GM11168 (cell line): Measurements from ENCODE around the gene RASSF5.

Source experiments
- in situ Hi-C: fragments of 300-500 bp; cut with MboI; formaldehyde crosslinking; loops from one replicate; pipeline ENCODE4 v1.12.0; 2022; ENCODE audit warnings: low sequenced_read_pairs; ENCODE audit not compliant: unreplicated experiment

Gene RASSF5

DNA sequence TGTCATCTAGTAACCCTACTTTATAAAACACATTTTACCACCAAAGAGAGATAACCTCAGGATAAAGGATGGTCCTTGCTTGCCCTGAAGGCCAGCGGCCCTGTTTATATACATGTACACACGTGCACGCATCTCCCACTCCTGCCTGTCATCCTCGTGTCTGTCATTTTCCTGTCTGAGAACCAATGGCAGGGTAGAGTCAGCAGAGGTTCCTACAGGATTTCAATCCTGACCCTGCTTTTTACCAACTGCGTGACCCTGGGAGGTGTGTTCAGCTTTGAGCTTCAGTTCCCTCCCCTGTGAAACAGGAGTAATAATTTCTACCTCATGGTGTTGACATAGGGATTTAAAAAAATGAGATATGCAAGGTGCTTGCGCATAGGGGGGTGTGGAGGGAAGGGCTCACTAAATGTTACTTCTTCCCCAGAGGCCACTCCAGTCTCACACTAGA lies 12.3 kb upstream of the RASSF5 start:
- in situ Hi-C loops = no loop called here

DNA sequence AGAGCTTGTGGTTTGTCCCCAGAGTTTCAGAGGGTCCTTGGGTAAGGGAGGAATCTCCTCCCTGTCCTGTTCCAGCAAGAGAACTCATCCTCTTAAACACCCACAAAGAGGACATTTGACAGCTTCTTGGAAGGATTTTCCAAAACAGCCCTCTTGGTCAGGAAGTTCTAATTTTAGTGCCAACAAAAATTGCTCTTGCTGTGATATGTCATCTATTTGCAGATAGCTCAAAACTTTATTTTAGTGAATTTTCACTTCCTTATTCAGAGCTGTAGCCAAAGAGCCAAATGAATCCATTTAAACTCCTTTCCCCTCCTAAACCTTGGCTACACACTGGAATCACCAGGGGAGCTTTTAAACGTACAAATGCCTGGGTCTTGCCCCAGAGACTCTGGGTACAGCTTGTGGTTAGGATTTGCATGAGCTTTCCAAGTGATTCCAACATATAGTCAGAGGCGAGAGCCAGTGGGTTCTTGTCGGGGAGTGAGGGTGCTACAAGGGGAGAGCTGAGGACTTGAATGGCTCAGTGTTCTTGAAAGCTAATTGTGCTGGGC lies 11.8 kb upstream of the RASSF5 start:
- in situ Hi-C loops = no loop called here

DNA sequence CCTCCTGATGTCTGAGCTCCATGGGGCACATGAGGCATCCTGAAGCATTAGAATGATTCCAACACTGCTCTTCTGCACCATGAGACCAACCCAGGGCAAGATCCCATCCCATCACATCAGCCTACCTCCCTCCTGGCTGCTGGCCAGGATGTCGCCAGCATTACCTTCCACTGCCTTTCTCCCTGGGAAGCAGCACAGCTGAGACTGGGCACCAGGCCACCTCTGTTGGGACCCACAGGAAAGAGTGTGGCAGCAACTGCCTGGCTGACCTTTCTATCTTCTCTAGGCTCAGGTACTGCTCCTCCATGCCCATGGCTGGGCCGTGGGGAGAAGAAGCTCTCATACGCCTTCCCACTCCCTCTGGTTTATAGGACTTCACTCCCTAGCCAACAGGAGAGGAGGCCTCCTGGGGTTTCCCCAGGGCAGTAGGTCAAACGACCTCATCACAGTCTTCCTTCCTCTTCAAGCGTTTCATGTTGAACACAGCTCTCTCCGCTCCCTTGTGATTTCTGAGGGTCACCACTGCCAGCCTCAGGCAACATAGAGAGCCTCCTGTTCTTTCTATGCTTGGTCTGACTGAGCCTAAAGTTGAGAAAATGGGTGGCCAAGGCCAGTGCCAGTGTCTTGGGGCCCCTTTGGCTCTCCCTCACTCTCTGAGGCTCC lies 11.1 kb upstream of the RASSF5 start:
- in situ Hi-C loops = no loop called here

GRCh38 chr1:206497363-206497762 lies 10.0 kb upstream of the RASSF5 start:
- in situ Hi-C loops = no loop called here

- in situ Hi-C loops = no loop called here
Observed at GRCh38 chr1:206497774-206498173, 9.6 kb upstream of the RASSF5 start.

GRCh38 chr1:206498685-206499084 lies 8.6 kb upstream of the RASSF5 start:
- in situ Hi-C loops = no loop called here

DNA sequence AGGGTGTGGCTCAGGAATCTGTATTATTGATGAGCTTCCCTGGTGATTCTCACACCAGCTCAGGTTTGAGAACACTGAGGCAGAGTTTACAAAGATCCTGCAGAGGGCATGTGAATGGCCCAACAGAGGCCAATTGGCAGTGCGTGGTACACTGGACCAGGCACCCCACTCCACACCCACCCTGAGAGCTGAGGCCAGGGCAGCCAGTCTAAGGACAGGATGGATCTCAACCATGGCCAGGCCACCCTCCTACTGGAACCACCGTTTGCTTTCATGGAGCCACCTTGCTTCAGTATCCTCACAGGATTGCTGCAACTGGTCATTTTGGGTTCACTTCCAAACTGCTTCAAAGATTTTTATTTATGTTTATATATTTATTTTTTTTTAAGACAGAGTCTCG lies 7.3 kb upstream of the RASSF5 start:
- in situ Hi-C loops = no loop called here

GRCh38 chr1:206501881-206502280 lies 5.5 kb upstream of the RASSF5 start:
- in situ Hi-C loops = no loop called here

GRCh38 chr1:206502403-206502802 lies 4.9 kb upstream of the RASSF5 start:
- in situ Hi-C loops = no loop called here

GRCh38 chr1:206502812-206503211 lies 4.5 kb upstream of the RASSF5 start:
- in situ Hi-C loops = no loop called here

GRCh38 chr1:206503591-206504362 lies 3.6 kb upstream of the RASSF5 start:
- in situ Hi-C loops = no loop called here

DNA sequence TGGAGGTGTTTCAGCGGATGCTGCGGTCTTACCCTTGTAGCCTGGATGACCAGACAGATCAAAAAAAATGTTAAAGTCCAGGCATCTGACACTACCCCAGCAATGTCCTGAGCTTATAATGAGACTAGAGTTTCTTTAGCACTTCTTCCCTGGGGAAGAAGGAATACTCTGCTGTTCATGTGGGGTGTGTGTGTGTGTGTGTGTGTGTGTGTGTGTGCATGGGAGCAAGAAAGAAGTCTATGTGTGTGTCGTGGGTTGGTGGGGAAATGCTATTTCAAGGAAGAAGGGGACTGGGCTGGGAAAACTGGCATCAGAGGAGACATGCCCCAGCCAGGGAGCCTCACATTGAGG lies 3.0 kb upstream of the RASSF5 start:
- in situ Hi-C loops = no loop called here

DNA sequence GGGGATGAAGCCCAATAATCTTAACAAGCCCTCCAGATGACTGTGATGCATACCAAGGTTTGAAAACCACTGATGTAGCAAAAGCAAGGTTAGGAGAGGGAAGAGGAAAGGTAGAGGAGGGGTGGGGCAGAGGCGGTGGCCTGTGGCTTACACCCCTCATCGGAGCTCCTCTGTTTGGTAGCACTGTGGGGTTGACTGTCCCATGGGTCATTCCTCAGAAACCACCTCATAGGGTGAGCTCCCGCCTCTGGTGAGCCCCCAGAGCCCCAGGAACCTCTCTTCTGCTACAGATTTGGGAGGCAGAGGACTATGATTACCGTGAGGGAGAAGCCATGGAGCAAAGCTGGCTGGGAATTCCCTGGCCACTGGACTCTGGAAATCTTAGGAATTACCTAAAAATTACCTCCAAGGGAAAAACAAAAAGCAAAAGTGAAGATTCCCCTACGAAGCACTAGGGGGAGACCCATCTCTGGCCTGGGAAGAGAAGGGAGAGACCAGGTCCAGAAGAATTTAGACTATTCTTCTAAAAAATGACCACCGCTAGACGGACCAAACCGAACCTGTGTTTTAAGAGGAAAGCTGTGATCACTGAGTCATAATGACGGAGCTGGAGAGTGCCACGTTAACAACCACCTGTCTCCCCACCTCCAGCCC lies 1.5 kb upstream of the RASSF5 start:
- in situ Hi-C loops = no loop called here

GRCh38 chr1:206506405-206507283 lies 687 bp upstream of the RASSF5 start:
- in situ Hi-C loops = no loop called here

GRCh38 chr1:206508130-206508889 lies 979 bp downstream of the RASSF5 start:
- in situ Hi-C loops = no loop called here

GRCh38 chr1:206508956-206509355 lies 1.6 kb downstream of the RASSF5 start:
- in situ Hi-C loops = no loop called here

GRCh38 chr1:206509612-206510257 lies 2.4 kb downstream of the RASSF5 start:
- in situ Hi-C loops = no loop called here

- in situ Hi-C loops = no loop called here
Observed at GRCh38 chr1:206510371-206510770, 3.0 kb downstream of the RASSF5 start.
